HG03097 (cell line): ENCODE results near the gene SH3RF3.

Source experiments
- ATAC-seq: cut with Tn5 transposase; IDR thresholded peaks from one replicate; pipeline ENCODE4 v1.9.1; 2021; ENCODE audit not compliant: unreplicated experiment, low FRiP score

The SH3RF3 gene

GRCh38 chr2:109397893-109398292, 268.9 kb downstream of the SH3RF3 start:
- ATAC-seq: no peak

- ATAC-seq: no peak
Observed at GRCh38 chr2:109398366-109399015, 269.5 kb downstream of the SH3RF3 start.

GRCh38 chr2:109399066-109399465, 270.1 kb downstream of the SH3RF3 start:
- no peak for ATAC-seq

- no peak for ATAC-seq
Observed at GRCh38 chr2:109400102-109400501, 271.1 kb downstream of the SH3RF3 start.

GRCh38 chr2:109401370-109401769, 272.4 kb downstream of the SH3RF3 start:
- no peak for ATAC-seq

- ATAC-seq: no peak
Observed at GRCh38 chr2:109402180-109402579, 273.2 kb downstream of the SH3RF3 start.

- no peak for ATAC-seq
Observed at GRCh38 chr2:109402980-109403840, 274.2 kb downstream of the SH3RF3 start.

- ATAC-seq: no peak
Observed at GRCh38 chr2:109403841-109404201, 274.8 kb downstream of the SH3RF3 start.

- ATAC-seq: no peak
Observed at GRCh38 chr2:109404681-109405080, 275.7 kb downstream of the SH3RF3 start.

GRCh38 chr2:109405873-109406272, 276.9 kb downstream of the SH3RF3 start:
- no peak for ATAC-seq

- ATAC-seq: no peak
Observed at GRCh38 chr2:109406301-109406700, 277.3 kb downstream of the SH3RF3 start.

- no peak for ATAC-seq
Observed at GRCh38 chr2:109407276-109408042, 278.5 kb downstream of the SH3RF3 start.

- ATAC-seq: no peak
Observed at GRCh38 chr2:109408043-109408335, 279.0 kb downstream of the SH3RF3 start.

- ATAC-seq: no peak
Observed at GRCh38 chr2:109409321-109410038, 280.5 kb downstream of the SH3RF3 start.

GRCh38 chr2:109410039-109410815, 281.2 kb downstream of the SH3RF3 start:
- ATAC-seq: no peak

GRCh38 chr2:109411640-109412325, 282.8 kb downstream of the SH3RF3 start:
- no peak for ATAC-seq

- no peak for ATAC-seq
Observed at GRCh38 chr2:109415581-109416013, 286.6 kb downstream of the SH3RF3 start.

- ATAC-seq: no peak
Observed at GRCh38 chr2:109417701-109418335, 288.8 kb downstream of the SH3RF3 start.

GRCh38 chr2:109418716-109419115, 289.7 kb downstream of the SH3RF3 start:
- no peak for ATAC-seq
